A673 (cell line): Measurements from ENCODE around the gene MCAT.
"Not testable (repeated sequence)": the region's sequence is repeated elsewhere in the genome, so short reads cannot be mapped to it uniquely, and the experiment has no call there.

Experiments
- EZH2 ChIP-seq: fragments of 200-600 bp; sonication (generic); IDR thresholded peaks from 2 replicates; pipeline ENCODE4 v1.6.1; 2017; ENCODE audit warnings: borderline replicate concordance, low read depth, mild to moderate bottlenecking, mixed read lengths, antibody characterized with exemption, low read length; ENCODE audit not compliant: poor library complexity, severe bottlenecking
- TF ChIP-seq, protein P1 (sequence below): fragments of 300-800, 200-600 bp; sonication (generic); conservative IDR thresholded peaks from 2 replicates; pipeline ENCODE4 v1.5.1; 2017; ENCODE audit warnings: low read depth, mild to moderate bottlenecking, antibody characterized with exemption, low read length, moderate library complexity, mixed read lengths

DNA sequence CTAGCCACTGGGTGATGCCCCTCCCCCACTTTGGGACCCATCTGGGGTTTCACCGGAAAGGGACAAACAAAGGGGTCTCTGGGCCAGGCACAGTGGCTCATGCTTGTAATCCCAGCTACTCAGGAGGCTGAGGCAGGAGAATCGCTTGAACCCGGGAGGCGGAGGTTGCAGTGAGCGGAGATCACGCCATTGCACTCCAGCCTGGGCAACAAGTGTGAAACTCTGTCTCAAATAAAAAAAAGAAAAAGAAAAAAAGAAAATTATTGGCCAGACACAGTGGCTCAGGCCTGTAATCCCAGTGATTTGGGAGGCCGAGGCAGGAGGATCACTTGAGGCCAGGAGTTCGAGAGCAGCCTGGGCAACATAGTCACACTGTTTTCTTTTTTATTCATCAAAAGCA is 2.2 kb upstream of the MCAT start:
- TF ChIP-seq, protein P1, sequence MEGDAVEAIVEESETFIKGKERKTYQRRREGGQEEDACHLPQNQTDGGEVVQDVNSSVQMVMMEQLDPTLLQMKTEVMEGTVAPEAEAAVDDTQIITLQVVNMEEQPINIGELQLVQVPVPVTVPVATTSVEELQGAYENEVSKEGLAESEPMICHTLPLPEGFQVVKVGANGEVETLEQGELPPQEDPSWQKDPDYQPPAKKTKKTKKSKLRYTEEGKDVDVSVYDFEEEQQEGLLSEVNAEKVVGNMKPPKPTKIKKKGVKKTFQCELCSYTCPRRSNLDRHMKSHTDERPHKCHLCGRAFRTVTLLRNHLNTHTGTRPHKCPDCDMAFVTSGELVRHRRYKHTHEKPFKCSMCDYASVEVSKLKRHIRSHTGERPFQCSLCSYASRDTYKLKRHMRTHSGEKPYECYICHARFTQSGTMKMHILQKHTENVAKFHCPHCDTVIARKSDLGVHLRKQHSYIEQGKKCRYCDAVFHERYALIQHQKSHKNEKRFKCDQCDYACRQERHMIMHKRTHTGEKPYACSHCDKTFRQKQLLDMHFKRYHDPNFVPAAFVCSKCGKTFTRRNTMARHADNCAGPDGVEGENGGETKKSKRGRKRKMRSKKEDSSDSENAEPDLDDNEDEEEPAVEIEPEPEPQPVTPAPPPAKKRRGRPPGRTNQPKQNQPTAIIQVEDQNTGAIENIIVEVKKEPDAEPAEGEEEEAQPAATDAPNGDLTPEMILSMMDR = not testable (repeated sequence)
- not testable (repeated sequence) for TF ChIP-seq EZH2
